Adrenal gland (tissue), 12 donors: ENCODE results near the gene AGBL4. TPM values are rescaled to one million over a fixed set of nuclear protein-coding genes. Genes with fewer than 3 reads are reported as not detected.

Experiments used
- DNase-seq, 7 donors: peaks; one replicate each; pipeline ENCODE4 v3.0.0-alpha.2; 2019 to 2020
- H3K27ac ChIP-seq, 5 donors: fragments of 200-600 bp; sonication (generic) in 4 of 5; 1 replicate in 3 of 5; 2 replicates in 2 of 5; pipeline versions ENCODE4 v1.5.1 to v1.8.0; 2016 to 2020; ENCODE audit warnings: mild to moderate bottlenecking in 1 of 5
- H3K27me3 ChIP-seq: fragments of 200-600 bp; 2 replicates; pipeline ENCODE4 v1.8.0; 2021
- H3K36me3 ChIP-seq, 2 donors: fragments of 200-600 bp; replicated peaks in 1 of 2; 1 replicate in 1 of 2; 2 replicates in 1 of 2; pipeline versions ENCODE4 v1.5.1 to v1.8.0; 2018 to 2022
- H3K4me1 ChIP-seq, 2 donors: fragments of 200-600 bp; replicated peaks in 1 of 2; 1 replicate in 1 of 2; 2 replicates in 1 of 2; pipeline versions ENCODE4 v1.5.1 to v1.8.0; 2018 to 2021
- H3K4me3 ChIP-seq, 4 donors: fragments of 200-600 bp; sonication (generic) in 3 of 4; one replicate each; pipeline ENCODE4 v1.5.1; 2016 to 2018
- H3K9me3 ChIP-seq, 3 donors: fragments of 200-600 bp; sonication (generic) in 1 of 3; replicated peaks in 1 of 3; 1 replicate in 2 of 3; 2 replicates in 1 of 3; pipeline versions ENCODE4 v1.5.1 to v1.8.0; 2016 to 2021
- POLR2A ChIP-seq, 2 donors: fragments of 450-650 bp; IDR thresholded peaks; one replicate each; pipeline ENCODE4 v1.6.1; 2017; ENCODE audit warnings: antibody characterized with exemption in 2 of 2, mild to moderate bottlenecking in 2 of 2, moderate library complexity in 1 of 2
- WGBS, 4 donors: extraction: QIAGEN DNeasy Blood & Tissue Kit in 2 of 4; methylation state at CpG; one replicate each; pipeline versions ENCODE4 v1.1.5 to v1.1.7; 2013 to 2017; 5-methylcytosine and 5-hydroxymethylcytosine counted together
- intact Hi-C, 2 donors: fragments of 100-400 bp; cut with DNase I; formaldehyde crosslinking; loops; one replicate each; pipeline versions ENCODE4 v1.14.1 to v1.15.0; 2022 to 2023
- polyA plus RNA-seq, 3 donors: library from polyadenylated mRNA; stranded (reverse); fragments of 200-250 nt in 2 of 3; fragments of 350-450 nt in 1 of 3; fragmentation: Illumina TruSeq in 1 of 3; extraction: RNeasy Lipid Tissue Mini Kit (QIAGEN cat#74804) in 1 of 3; gene quantifications; one replicate each; pipeline ENCODE4 v1.2.3, GENCODE V29; 2013 to 2014
- total RNA-seq, 9 donors: library from RNA; depleted of rRNA in 4 of 9; stranded (reverse); fragments of >200 nt in 4 of 9; fragments of 120-200 nt in 1 of 9; fragmentation: NEBNext Ultra II Directional in 1 of 9; extraction: Animal tissue kit (Norgen Biotek cat#: 25700) in 1 of 9; gene quantifications; one replicate each; pipeline versions ENCODE4 v1.1.0 to v1.2.4, GENCODE V29; 2013 to 2023
- TF ChIP-seq, protein P1 (sequence below), 6 experiments: fragments of 450-650 bp in 4 of 6; fragments of 200-600 bp in 2 of 6; sonication (generic) in 1 of 6; IDR thresholded peaks; 1 replicate in 5 of 6; 2 replicates in 1 of 6; pipeline versions ENCODE4 v1.5.1 to v1.8.0; 2016 to 2021; ENCODE audit warnings: antibody characterized with exemption in 6 of 6, mild to moderate bottlenecking in 2 of 6, moderate library complexity in 1 of 6
- donor health status: healthy with polysubstance abuse.
- donor health status: Bipolar disorder and iron deficiency.
- donor health status: DM: yes; HTN: yes; CAD: no.
- donor health status: DM: no; HTN: no; CAD: no.
- donor health status: DM: no; HTN: no; CAD: no.
- donor health status: DM: yes; HTN: yes; CAD: no.

The AGBL4 gene
- total and polyA plus RNA-seq, 12 donors: 0.10 to 1.9 (median 0.80) TPM; not detected in 2

DNA sequence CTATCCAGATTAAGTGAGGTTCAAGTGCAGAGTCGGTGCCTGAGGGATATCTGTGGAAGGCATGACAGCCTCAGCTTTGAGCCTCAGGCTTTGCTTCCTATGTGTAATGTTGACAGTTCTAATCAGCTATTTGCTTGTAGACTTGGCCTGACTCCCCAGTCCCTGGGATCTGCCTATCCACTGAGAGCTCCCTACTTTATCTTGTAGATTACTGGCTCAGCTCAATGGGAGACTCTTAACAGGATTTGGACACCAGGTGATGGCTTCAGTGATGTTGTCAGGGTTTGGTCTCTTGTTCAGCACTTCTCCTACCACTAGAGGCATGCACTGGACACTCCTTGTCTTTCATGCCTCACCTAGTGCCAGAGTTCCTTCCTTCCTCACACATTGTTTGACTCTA, 1120.5 kb downstream of the AGBL4 start:
- intact Hi-C loops: no loop called here
- DNase-seq: no peak
- Histone ChIP-seq H3K36me3 (no peaks in the 10 kb centered on the region), H3K4me1 (no peaks in the 10 kb centered on the region), H3K9me3 (no peaks in the 10 kb centered on the region), H3K27me3 (no peaks in the 10 kb centered on the region), H3K27ac (no peak overlapping the region), H3K4me3 (no peak overlapping the region)
- WGBS, 4 donors: 72 to 88% (median 77%) methylated on average over 1 of the region's 1 CpG
- no peak for TF ChIP-seq POLR2A (IDR thresholded peaks at IDR 0.05)
- TF ChIP-seq, protein P1, sequence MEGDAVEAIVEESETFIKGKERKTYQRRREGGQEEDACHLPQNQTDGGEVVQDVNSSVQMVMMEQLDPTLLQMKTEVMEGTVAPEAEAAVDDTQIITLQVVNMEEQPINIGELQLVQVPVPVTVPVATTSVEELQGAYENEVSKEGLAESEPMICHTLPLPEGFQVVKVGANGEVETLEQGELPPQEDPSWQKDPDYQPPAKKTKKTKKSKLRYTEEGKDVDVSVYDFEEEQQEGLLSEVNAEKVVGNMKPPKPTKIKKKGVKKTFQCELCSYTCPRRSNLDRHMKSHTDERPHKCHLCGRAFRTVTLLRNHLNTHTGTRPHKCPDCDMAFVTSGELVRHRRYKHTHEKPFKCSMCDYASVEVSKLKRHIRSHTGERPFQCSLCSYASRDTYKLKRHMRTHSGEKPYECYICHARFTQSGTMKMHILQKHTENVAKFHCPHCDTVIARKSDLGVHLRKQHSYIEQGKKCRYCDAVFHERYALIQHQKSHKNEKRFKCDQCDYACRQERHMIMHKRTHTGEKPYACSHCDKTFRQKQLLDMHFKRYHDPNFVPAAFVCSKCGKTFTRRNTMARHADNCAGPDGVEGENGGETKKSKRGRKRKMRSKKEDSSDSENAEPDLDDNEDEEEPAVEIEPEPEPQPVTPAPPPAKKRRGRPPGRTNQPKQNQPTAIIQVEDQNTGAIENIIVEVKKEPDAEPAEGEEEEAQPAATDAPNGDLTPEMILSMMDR (IDR thresholded peaks at IDR 0.05): no peak

DNA sequence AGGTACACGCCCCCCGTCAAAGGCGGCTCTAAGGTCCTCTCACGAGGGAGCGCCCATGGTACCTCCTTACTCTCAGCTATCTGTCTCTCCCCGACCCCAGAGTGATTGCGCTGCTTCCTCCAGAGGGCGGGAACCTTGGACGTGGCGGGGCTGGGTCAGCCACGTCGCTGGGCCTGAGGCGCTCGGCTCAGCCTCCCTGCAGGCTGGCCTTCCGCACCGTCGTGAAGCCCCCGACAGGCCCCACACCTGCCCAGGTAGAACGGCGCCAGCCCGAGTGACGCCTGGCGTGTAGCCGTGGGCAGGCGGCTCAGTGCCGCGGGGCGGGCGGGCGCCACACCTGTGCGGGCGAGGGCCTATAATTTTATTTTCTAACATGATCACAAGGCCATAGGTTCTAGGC, 1124.9 kb downstream of the AGBL4 start:
- Histone ChIP-seq H3K27me3 (no peaks in the 10 kb centered on the region), H3K27ac (no peak overlapping the region), H3K4me1 (no peaks in the 10 kb centered on the region), H3K4me3 (no peak overlapping the region), H3K36me3 (no peaks in the 10 kb centered on the region), H3K9me3 (no peaks in the 10 kb centered on the region)
- intact Hi-C loops: no loop called here
- 79 to 91% (median 82%) methylated on average over 21 to 32 of the region's 32 CpGs for WGBS, 4 donors
- DNase-seq: no peak
- TF ChIP-seq POLR2A (IDR thresholded peaks at IDR 0.05): no peak
- TF ChIP-seq, protein P1 (IDR thresholded peaks at IDR 0.05): no peak

DNA sequence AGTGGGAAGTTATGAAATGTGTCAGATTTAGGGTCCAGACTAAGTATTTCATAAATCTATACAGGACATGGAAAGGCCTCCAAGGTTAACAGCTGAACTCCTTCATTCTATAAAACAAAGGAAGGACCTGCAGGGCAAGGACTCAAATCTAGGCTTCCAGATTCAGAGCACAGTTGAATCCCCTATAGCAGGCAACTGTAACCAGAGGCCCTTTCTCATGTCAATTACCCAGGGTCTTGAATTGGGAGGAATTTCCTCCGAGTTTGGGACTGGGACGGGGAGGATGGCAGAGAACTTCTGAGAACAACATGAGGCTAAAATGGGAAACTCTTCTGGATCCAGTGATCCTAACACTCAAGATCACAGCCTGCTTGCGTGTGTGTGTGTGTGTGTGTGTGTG, 1134.1 kb downstream of the AGBL4 start:
- intact Hi-C loops: no loop called here
- Histone ChIP-seq H3K9me3 (no peaks in the 10 kb centered on the region), H3K36me3 (no peaks in the 10 kb centered on the region), H3K4me3 (no peak overlapping the region), H3K4me1 (no peaks in the 10 kb centered on the region), H3K27me3 (no peaks in the 10 kb centered on the region), H3K27ac (no peak overlapping the region)
- no peak for TF ChIP-seq POLR2A (IDR thresholded peaks at IDR 0.05)
- TF ChIP-seq, protein P1 (IDR thresholded peaks at IDR 0.05): no peak
- 75 to 82% (median 79%) methylated on average over 2 to 3 of the region's 3 CpGs for WGBS, 4 donors
- DNase-seq: no peak

DNA sequence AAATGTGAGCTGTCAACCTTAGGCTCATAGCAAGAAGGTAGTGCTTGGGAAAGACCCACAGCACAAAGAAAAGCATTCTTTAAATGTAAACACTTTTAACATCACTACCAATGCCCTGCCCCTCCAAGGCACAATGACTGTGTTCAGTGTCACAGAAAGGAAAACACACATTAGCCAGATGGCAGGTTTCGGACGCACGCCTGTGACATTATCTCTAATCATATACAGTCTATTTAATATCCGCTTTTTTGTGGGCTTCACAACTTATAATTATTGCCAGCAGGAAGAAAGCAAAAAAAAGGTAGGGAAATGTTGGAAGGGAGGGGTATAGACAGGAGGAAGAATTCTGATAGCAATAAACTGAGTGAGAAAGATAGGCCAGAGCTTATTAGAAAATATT, 1134.7 kb downstream of the AGBL4 start:
- H3K4me1 ChIP-seq: no peaks in the 10 kb centered on the region
- DNase-seq: no peak
- H3K27ac ChIP-seq: no peak overlapping the region
- no peaks in the 10 kb centered on the region for H3K36me3 ChIP-seq
- no peaks in the 10 kb centered on the region for H3K27me3 ChIP-seq
- intact Hi-C loops: no loop called here
- no peak overlapping the region for H3K4me3 ChIP-seq
- no peak for TF ChIP-seq POLR2A (IDR thresholded peaks at IDR 0.05)
- TF ChIP-seq, protein P1 (IDR thresholded peaks at IDR 0.05): no peak
- H3K9me3 ChIP-seq: no peaks in the 10 kb centered on the region
- 74 to 89% (median 87%) methylated on average over 4 of the region's 4 CpGs for WGBS, 4 donors
